Measurements from ENCODE around the gene RIC3.

Gene RIC3

DNA sequence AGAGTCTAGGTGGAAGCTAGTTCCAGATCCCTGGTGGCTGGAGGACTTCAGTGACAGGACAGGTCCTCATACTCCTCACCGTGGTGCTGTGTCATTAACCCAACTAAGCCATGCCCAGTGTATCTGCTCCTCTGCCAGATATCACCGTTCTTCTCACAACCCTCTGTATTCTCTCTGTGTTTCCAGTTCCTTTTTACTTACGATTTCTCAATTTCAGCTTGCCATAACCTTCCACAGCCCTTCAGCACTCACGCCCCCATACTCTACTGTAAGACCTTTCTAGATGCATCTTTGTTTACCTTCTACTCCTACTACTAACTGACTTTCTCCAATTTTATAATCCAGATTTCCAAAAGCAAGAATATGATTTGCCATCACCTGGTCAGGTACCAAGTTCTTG lies 26.1 kb upstream of the RIC3 start:
- TF ChIP-seq ZNF384 (IDR thresholded peaks at IDR 0.05) (no peak), FOXK2 (IDR thresholded peaks at IDR 0.05) (no peak), L3MBTL2 (conservative IDR thresholded peaks at IDR 0.05) (no peak), BHLHE40 (IDR thresholded peaks at IDR 0.05; ENCODE audit: borderline replicate concordance) (no peak), CTBP1 (IDR thresholded peaks at IDR 0.05; ENCODE audit: borderline replicate concordance) (no peak), HDGF (IDR thresholded peaks at IDR 0.05; ENCODE audit: borderline replicate concordance) (no peak)
- ChIA-PET CTCF (interaction anchor here (0.6 kb wide), 1 partner anchor 342 kb away, joined by 3 read pairs; no protein-coding TSS in a partner anchor), POLR2A (no interaction called here)
- DNase-seq (ENCODE audit: extremely low spot score) = no peak

DNA sequence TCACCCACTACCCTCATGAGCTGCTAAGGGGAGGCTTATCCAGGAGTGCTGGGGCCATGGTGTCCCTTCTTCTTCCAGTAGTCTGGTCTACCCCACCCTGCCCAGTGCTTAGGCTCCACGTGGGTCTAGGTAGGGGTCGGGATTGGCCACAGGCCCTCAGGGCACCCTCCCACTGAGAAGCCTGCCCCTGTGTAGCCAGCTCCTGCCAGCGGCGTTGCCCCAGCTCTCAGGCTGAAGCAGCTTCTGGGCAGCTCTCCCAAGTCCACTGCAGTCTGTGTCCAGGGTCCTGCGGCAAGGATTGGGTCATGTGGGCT lies 24.0 kb upstream of the RIC3 start:
- CTCF ChIA-PET = interaction anchor here (0.6 to 1.1 kb wide), 9 partner anchors 10 to 1670 kb away, joined by 3 to 7 read pairs (median 4); no protein-coding TSS in a partner anchor
- POLR2A ChIA-PET = no interaction called here
- no peak for TF ChIP-seq SP1 (IDR thresholded peaks at IDR 0.05)
- no peak for TF ChIP-seq L3MBTL2 (conservative IDR thresholded peaks at IDR 0.05)
- DNase-seq (ENCODE audit: extremely low spot score) = no peak

DNA sequence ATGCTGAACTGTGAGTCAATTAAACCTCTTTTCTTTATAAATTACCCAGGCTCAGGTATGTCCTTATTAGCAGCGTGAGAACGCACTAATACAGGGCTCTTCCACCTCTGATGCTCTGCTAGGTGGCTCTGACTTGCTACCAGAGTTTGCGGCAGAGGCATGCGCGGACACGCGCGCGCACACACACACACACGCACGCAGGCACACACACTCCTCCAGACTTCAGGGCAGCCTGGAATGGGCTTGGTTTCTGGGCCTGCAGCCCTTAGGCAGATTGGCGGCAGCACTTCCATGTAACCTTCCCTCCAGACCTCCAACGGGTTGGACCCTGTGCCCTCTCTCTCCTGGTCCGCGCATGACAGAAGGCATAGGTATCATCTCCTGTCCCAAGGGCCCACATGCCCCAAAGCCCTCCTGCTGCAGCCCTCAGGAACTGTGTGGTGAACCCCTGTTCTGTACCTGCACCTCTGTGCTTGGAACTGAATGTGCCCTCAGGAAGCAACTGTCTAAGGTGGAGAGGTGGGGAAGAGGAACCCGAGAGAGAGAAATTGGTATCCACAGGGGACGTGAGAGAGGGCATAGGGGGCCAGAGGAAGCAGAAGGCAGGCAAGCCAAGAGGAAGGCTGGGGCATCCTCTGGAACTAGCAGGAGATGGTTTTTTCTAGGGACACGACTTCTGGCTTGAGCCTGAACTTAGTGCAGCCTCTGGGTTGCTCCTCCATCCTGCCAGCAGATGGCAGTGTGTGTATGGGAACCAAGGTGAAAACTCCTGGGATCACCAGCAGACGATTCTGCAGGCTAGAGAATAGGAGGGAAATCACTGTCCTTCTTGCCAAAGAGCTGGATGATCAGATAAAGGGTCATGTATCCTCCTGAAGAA lies 23.4 kb upstream of the RIC3 start:
- CTCF ChIA-PET = interaction anchor here (0.6 to 1.1 kb wide), 7 partner anchors 10 to 1671 kb away, joined by 3 to 7 read pairs (median 4); no protein-coding TSS in a partner anchor
- peak; percentile 83 for DNase-seq (ENCODE audit: extremely low spot score)
- TF ChIP-seq FOXM1 (IDR thresholded peaks at IDR 0.05; ENCODE audit: borderline replicate concordance) (no peak), BHLHE40 (IDR thresholded peaks at IDR 0.05; ENCODE audit: borderline replicate concordance) (no peak), ARNT (IDR thresholded peaks at IDR 0.05) (no peak), FOXA1 (IDR thresholded peaks at IDR 0.05) (no peak), SP1 (IDR thresholded peaks at IDR 0.05) (no peak), FOXK2 (IDR thresholded peaks at IDR 0.05) (no peak), LEF1 (IDR thresholded peaks at IDR 0.05; ENCODE audit: borderline replicate concordance) (no peak), TARDBP (IDR thresholded peaks at IDR 0.05) (no peak), ZNF384 (IDR thresholded peaks at IDR 0.05) (no peak), ELF4 (IDR thresholded peaks at IDR 0.05) (no peak)
- POLR2A ChIA-PET = no interaction called here

GRCh38 chr11:8190431-8190830 lies 21.6 kb upstream of the RIC3 start:
- POLR2A ChIA-PET = no interaction called here
- TF ChIP-seq, protein P1, sequence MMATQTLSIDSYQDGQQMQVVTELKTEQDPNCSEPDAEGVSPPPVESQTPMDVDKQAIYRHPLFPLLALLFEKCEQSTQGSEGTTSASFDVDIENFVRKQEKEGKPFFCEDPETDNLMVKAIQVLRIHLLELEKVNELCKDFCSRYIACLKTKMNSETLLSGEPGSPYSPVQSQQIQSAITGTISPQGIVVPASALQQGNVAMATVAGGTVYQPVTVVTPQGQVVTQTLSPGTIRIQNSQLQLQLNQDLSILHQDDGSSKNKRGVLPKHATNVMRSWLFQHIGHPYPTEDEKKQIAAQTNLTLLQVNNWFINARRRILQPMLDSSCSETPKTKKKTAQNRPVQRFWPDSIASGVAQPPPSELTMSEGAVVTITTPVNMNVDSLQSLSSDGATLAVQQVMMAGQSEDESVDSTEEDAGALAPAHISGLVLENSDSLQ (IDR thresholded peaks at IDR 0.05) = no peak
- TF ChIP-seq BHLHE40 (IDR thresholded peaks at IDR 0.05; ENCODE audit: borderline replicate concordance) = no peak
- TF ChIP-seq SUZ12 (IDR thresholded peaks at IDR 0.05) = no peak
- TF ChIP-seq TARDBP (IDR thresholded peaks at IDR 0.05) = no peak
- TF ChIP-seq NFRKB (IDR thresholded peaks at IDR 0.05) = no peak
- no peak for TF ChIP-seq SP1 (IDR thresholded peaks at IDR 0.05)
- TF ChIP-seq ELF4 (IDR thresholded peaks at IDR 0.05) = no peak
- no peak for TF ChIP-seq CTBP1 (IDR thresholded peaks at IDR 0.05; ENCODE audit: borderline replicate concordance)
- TF ChIP-seq ZNF384 (IDR thresholded peaks at IDR 0.05) = no peak
- TF ChIP-seq HDGF (IDR thresholded peaks at IDR 0.05; ENCODE audit: borderline replicate concordance) = no peak
- TF ChIP-seq ARNT (IDR thresholded peaks at IDR 0.05) = no peak
- no peak for TF ChIP-seq L3MBTL2 (conservative IDR thresholded peaks at IDR 0.05)
- TF ChIP-seq FOXM1 (IDR thresholded peaks at IDR 0.05; ENCODE audit: borderline replicate concordance) = no peak
- TF ChIP-seq FOXK2 (IDR thresholded peaks at IDR 0.05) = no peak
- TF ChIP-seq LEF1 (IDR thresholded peaks at IDR 0.05; ENCODE audit: borderline replicate concordance) = no peak
- TF ChIP-seq FOXA1 (IDR thresholded peaks at IDR 0.05) = no peak
- no peak for DNase-seq (ENCODE audit: extremely low spot score)
- CTCF ChIA-PET = interaction anchor here (0.7 to 1.2 kb wide), 2 partner anchors 184 to 678 kb away, joined by 3 read pairs; no protein-coding TSS in a partner anchor

- TF ChIP-seq ZNF384 (IDR thresholded peaks at IDR 0.05) (no peak), L3MBTL2 (conservative IDR thresholded peaks at IDR 0.05) (no peak), ARNT (IDR thresholded peaks at IDR 0.05) (no peak), CTBP1 (IDR thresholded peaks at IDR 0.05; ENCODE audit: borderline replicate concordance) (no peak), SUZ12 (IDR thresholded peaks at IDR 0.05) (no peak), HDGF (IDR thresholded peaks at IDR 0.05; ENCODE audit: borderline replicate concordance) (no peak), NFRKB (IDR thresholded peaks at IDR 0.05) (no peak), FOXA1 (IDR thresholded peaks at IDR 0.05) (no peak), SP1 (IDR thresholded peaks at IDR 0.05) (no peak), TARDBP (IDR thresholded peaks at IDR 0.05) (no peak), LEF1 (IDR thresholded peaks at IDR 0.05; ENCODE audit: borderline replicate concordance) (no peak), FOXK2 (IDR thresholded peaks at IDR 0.05) (no peak), FOXM1 (IDR thresholded peaks at IDR 0.05; ENCODE audit: borderline replicate concordance) (no peak), ELF4 (IDR thresholded peaks at IDR 0.05) (no peak), BHLHE40 (IDR thresholded peaks at IDR 0.05; ENCODE audit: borderline replicate concordance) (no peak)
- TF ChIP-seq, protein P1 (IDR thresholded peaks at IDR 0.05) = no peak
- no peak for DNase-seq (ENCODE audit: extremely low spot score)
- CTCF ChIA-PET = no interaction called here
- POLR2A ChIA-PET = no interaction called here
Measured at GRCh38 chr11:8186429-8186828, 17.6 kb upstream of the RIC3 start.

DNA sequence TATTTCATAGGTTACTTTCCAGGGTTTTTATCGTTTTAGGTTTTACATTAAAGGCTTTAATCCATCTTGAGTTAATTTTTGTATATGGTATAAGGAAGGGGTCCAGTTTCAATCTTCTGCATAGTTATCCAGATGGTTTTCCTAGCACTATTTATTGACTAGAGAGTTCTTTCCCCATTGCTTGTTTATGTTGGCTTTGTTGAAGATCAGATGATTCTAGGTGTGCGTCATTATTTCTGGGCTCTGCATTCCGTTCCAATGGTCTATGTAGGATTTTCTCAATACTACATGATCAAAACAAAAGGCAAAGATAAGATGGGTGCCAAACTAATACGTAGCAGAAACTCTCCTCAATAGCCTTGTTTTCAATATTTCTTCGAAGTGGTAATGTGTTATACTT lies 14.3 kb upstream of the RIC3 start:
- CTCF ChIA-PET = no interaction called here
- no peak for DNase-seq (ENCODE audit: extremely low spot score)
- POLR2A ChIA-PET = no interaction called here
- TF ChIP-seq CTBP1 (IDR thresholded peaks at IDR 0.05; ENCODE audit: borderline replicate concordance) (no peak), FOXK2 (IDR thresholded peaks at IDR 0.05) (no peak), TARDBP (IDR thresholded peaks at IDR 0.05) (no peak), SUZ12 (IDR thresholded peaks at IDR 0.05) (no peak), SP1 (IDR thresholded peaks at IDR 0.05) (no peak), ELF4 (IDR thresholded peaks at IDR 0.05) (no peak), NFRKB (IDR thresholded peaks at IDR 0.05) (no peak), LEF1 (IDR thresholded peaks at IDR 0.05; ENCODE audit: borderline replicate concordance) (no peak), HDGF (IDR thresholded peaks at IDR 0.05; ENCODE audit: borderline replicate concordance) (no peak), FOXM1 (IDR thresholded peaks at IDR 0.05; ENCODE audit: borderline replicate concordance) (no peak), BHLHE40 (IDR thresholded peaks at IDR 0.05; ENCODE audit: borderline replicate concordance) (no peak), FOXA1 (IDR thresholded peaks at IDR 0.05) (no peak), L3MBTL2 (conservative IDR thresholded peaks at IDR 0.05) (no peak), ZNF384 (IDR thresholded peaks at IDR 0.05) (no peak), ARNT (IDR thresholded peaks at IDR 0.05) (no peak)
- TF ChIP-seq, protein P1 (IDR thresholded peaks at IDR 0.05) = no peak
